Keratinocyte (primary cell): ENCODE measurements around the gene SYF2. TPM values are rescaled to one million over a fixed set of nuclear protein-coding genes. Genes with fewer than 3 reads are reported as not detected.

Source experiments
- DNase-seq: peaks from one replicate; pipeline ENCODE4 v3.0.0-alpha.2; 2011; ENCODE audit warnings: low read depth, missing footprints, low spot score
- FAIRE-seq: peaks from 2 replicates; lab custom pipeline; 2011; peaks lifted over from hg19 to GRCh38; lab: Jason Lieb, UNC
- H2AFZ ChIP-seq: 2 replicates; pipeline ENCODE4 v1.6.0; 2012; ENCODE audit warnings: low read length, control low read depth, inconsistent platforms; ENCODE audit not compliant: control insufficient read depth
- H3K27ac ChIP-seq: 2 replicates; pipeline ENCODE4 v1.5.1; 2011; ENCODE audit warnings: low read length; ENCODE audit not compliant: control insufficient read depth, insufficient read depth
- H3K27me3 ChIP-seq: 3 replicates; pipeline ENCODE4 v1.6.0; 2011; ENCODE audit warnings: low read length; ENCODE audit not compliant: control insufficient read depth, insufficient read depth; ENCODE audit errors: extremely low read depth
- H3K36me3 ChIP-seq, 2 experiments: 2 replicates in 1 of 2; 3 replicates in 1 of 2; pipeline ENCODE4 v1.5.1; 2011; ENCODE audit warnings: low read length in 2 of 2, mild to moderate bottlenecking in 1 of 2; ENCODE audit not compliant: control insufficient read depth in 2 of 2, insufficient read depth in 2 of 2; ENCODE audit errors: extremely low read depth in 1 of 2
- H3K4me1 ChIP-seq: 3 replicates; pipeline ENCODE4 v1.5.1; 2011; ENCODE audit warnings: low read length; ENCODE audit not compliant: control insufficient read depth, insufficient read depth; ENCODE audit errors: extremely low read depth
- H3K4me2 ChIP-seq: 3 replicates; pipeline ENCODE4 v1.6.0; 2011; ENCODE audit warnings: low read depth, low read length; ENCODE audit not compliant: control insufficient read depth, insufficient read depth; ENCODE audit errors: extremely low read depth
- H3K4me3 ChIP-seq, 3 experiments: fragments of 200-600 bp in 1 of 3; sonication (generic) in 1 of 3; 2 replicates in 2 of 3; 3 replicates in 1 of 3; pipeline ENCODE4 v1.5.1; 2011 to 2016; ENCODE audit warnings: low read length in 3 of 3, mild to moderate bottlenecking in 3 of 3, control low read depth in 2 of 3, inconsistent platforms in 1 of 3, low read depth in 1 of 3, mixed read lengths in 1 of 3, mixed run types in 1 of 3, moderate library complexity in 1 of 3; ENCODE audit not compliant: control insufficient read depth in 2 of 3, insufficient read depth in 2 of 3; ENCODE audit errors: extremely low read depth in 1 of 3
- H3K79me2 ChIP-seq: 2 replicates; pipeline ENCODE4 v1.6.0; 2012; ENCODE audit warnings: low read length; ENCODE audit not compliant: control insufficient read depth, insufficient read depth
- H3K9ac ChIP-seq: 3 replicates; pipeline ENCODE4 v1.6.0; 2011; ENCODE audit warnings: low read length; ENCODE audit not compliant: control insufficient read depth, insufficient read depth; ENCODE audit errors: extremely low read depth
- H3K9me1 ChIP-seq: 3 replicates; pipeline ENCODE4 v1.6.0; 2011; ENCODE audit warnings: low read length; ENCODE audit not compliant: control insufficient read depth, insufficient read depth; ENCODE audit errors: extremely low read depth
- H3K9me3 ChIP-seq: 2 replicates; pipeline ENCODE4 v1.5.1; 2012; ENCODE audit warnings: low read depth, low read length; ENCODE audit not compliant: control insufficient read depth
- H4K20me1 ChIP-seq: 3 replicates; pipeline ENCODE4 v1.6.0; 2011; ENCODE audit warnings: low read length; ENCODE audit not compliant: control insufficient read depth, insufficient read depth; ENCODE audit errors: extremely low read depth
- EZH2 ChIP-seq: IDR thresholded peaks from one replicate; pipeline ENCODE4 v1.6.1; 2012; ENCODE audit warnings: inconsistent platforms, mild to moderate bottlenecking, low read length, moderate library complexity
- dilution Hi-C: fragments of 300-500 bp; cut with MboI; formaldehyde crosslinking; loops from one replicate; pipeline ENCODE4 v1.7.0; 2020; ENCODE audit warnings: low sequenced_read_pairs; ENCODE audit not compliant: extremely low pct_ligation_motif_present
- polyA plus RNA-seq, 5 experiments: library from polyadenylated mRNA; depleted of rRNA in 3 of 5; stranded (reverse) in 3 of 5; stranded (forward) in 1 of 5; unstranded in 1 of 5; fragments of >200 nt; gene quantifications; 1 replicate in 1 of 5; 2 replicates in 3 of 5; 3 replicates in 1 of 5; pipeline versions ENCODE4 v1.2.1 to v1.2.3, GENCODE V29; 2011 to 2012; ENCODE audit warnings: missing spikeins in 2 of 5, low read depth in 1 of 5, low replicate concordance in 1 of 5
- TF ChIP-seq, protein P1 (sequence below), 3 experiments: IDR thresholded peaks in 1 of 3; conservative IDR thresholded peaks in 1 of 3; optimal IDR thresholded peaks in 1 of 3; 2 replicates in 2 of 3; 3 replicates in 1 of 3; pipeline versions ENCODE3 to v1.5.1; 2011; ENCODE audit warnings: low read length in 3 of 3, mild to moderate bottlenecking in 3 of 3, moderate library complexity in 2 of 3, control low read depth in 1 of 3, inconsistent platforms in 1 of 3; ENCODE audit not compliant: insufficient read depth in 2 of 3; ENCODE audit errors: extremely low read depth in 1 of 3

Gene SYF2
- polyA plus RNA-seq, 1 donor (not counting 4 experiments of a cell fraction or from before 2014, with no cell fraction given): 31.8 TPM

DNA sequence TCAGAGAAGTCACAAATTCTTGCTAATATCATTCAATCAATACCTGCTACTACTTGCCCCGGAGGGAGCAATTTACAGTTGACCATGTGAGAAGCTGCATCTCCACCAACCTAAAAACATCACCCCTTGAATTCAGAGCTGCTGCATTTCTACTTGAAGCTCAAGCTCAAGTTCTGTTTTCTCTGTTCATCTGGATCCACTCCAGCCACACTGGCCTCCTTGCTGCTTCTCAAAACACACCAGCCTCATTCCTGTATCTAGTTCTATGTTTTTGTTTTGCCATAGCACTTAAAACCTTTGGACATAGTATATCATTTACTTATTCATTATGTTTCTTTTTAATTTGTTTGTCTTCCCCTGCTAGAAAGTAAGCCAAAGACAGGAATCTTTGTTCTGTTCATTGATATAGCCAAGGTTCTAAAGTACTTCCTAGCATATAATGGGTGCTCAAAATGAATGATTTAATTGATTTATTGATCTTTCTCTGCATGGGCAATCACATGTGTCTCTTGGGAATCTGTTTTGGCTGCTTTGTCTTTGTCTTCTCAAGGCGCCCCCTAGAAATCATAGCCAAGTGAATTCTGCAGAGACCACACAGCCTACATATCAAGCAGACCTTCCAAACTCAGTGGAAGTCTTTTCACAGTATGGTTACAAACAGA lies 23.6 kb downstream of the SYF2 start:
- no peaks in the 10 kb centered on the region for H3K79me2 ChIP-seq
- no peak overlapping the region for H2AFZ ChIP-seq
- FAIRE-seq (no peak), DNase-seq (no peak)
- H3K4me2 ChIP-seq: no peak overlapping the region
- no peak overlapping the region for H3K27ac ChIP-seq
- H3K4me3 ChIP-seq: no peak overlapping the region
- H3K4me1 ChIP-seq: no peaks in the 10 kb centered on the region
- H4K20me1 ChIP-seq: no peaks in the 10 kb centered on the region
- no peak overlapping the region for H3K9ac ChIP-seq
- H3K9me3 ChIP-seq: no peaks in the 10 kb centered on the region
- H3K27me3 ChIP-seq: no peaks in the 10 kb centered on the region
- no peaks in the 10 kb centered on the region for H3K9me1 ChIP-seq
- H3K36me3 ChIP-seq: no peaks in the 10 kb centered on the region
- dilution Hi-C loops: loop anchor here (25.0 kb wide), 1 partner anchor 271 kb away; the partner anchor contains the start of gene RUNX3
- TF ChIP-seq, protein P1, sequence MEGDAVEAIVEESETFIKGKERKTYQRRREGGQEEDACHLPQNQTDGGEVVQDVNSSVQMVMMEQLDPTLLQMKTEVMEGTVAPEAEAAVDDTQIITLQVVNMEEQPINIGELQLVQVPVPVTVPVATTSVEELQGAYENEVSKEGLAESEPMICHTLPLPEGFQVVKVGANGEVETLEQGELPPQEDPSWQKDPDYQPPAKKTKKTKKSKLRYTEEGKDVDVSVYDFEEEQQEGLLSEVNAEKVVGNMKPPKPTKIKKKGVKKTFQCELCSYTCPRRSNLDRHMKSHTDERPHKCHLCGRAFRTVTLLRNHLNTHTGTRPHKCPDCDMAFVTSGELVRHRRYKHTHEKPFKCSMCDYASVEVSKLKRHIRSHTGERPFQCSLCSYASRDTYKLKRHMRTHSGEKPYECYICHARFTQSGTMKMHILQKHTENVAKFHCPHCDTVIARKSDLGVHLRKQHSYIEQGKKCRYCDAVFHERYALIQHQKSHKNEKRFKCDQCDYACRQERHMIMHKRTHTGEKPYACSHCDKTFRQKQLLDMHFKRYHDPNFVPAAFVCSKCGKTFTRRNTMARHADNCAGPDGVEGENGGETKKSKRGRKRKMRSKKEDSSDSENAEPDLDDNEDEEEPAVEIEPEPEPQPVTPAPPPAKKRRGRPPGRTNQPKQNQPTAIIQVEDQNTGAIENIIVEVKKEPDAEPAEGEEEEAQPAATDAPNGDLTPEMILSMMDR (optimal IDR thresholded peaks at IDR 0.05 in 1 of 3, IDR thresholded peaks at IDR 0.05 in 1 of 3, conservative IDR thresholded peaks at IDR 0.05 in 1 of 3; ENCODE audit: extremely low read depth in 1 of 3, insufficient read depth in 2 of 3, low read length in 3 of 3): no peak
- TF ChIP-seq EZH2: no peak

DNA sequence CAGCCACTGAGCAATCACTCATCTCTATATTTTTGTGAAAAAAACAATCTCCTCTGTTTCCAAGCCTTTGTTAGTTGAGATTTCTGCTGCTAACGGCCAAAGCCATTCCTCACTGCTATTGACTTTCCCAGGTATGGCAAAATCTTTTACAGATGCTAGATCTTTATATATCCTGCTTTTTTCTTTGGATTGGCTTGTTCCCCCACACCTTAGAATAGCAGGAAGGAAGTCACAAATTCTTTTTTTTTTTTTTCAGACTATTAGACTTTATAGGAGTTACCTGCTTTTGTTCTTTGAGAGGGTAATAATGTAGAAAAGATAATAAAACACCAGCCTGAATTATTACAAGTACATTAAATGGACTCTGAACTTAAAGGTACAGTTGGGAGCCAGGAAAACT lies 24.2 kb downstream of the SYF2 start:
- Histone ChIP-seq H3K4me1 (no peaks in the 10 kb centered on the region), H3K9me3 (no peaks in the 10 kb centered on the region), H3K36me3 (no peaks in the 10 kb centered on the region), H3K9ac (no peak overlapping the region), H3K27me3 (no peaks in the 10 kb centered on the region), H4K20me1 (no peaks in the 10 kb centered on the region), H3K4me3 (no peak overlapping the region), H3K27ac (no peak overlapping the region), H3K79me2 (no peaks in the 10 kb centered on the region), H3K9me1 (no peaks in the 10 kb centered on the region), H2AFZ (no peak overlapping the region), H3K4me2 (no peak overlapping the region)
- FAIRE-seq (no peak), DNase-seq (no peak)
- TF ChIP-seq, protein P1 (optimal IDR thresholded peaks at IDR 0.05 in 1 of 3, IDR thresholded peaks at IDR 0.05 in 1 of 3, conservative IDR thresholded peaks at IDR 0.05 in 1 of 3; ENCODE audit: extremely low read depth in 1 of 3, insufficient read depth in 2 of 3, low read length in 3 of 3): no peak
- TF ChIP-seq EZH2: no peak
- dilution Hi-C loops: loop anchor here (25.0 kb wide), 1 partner anchor 271 kb away; the partner anchor contains the start of gene RUNX3
